Measurements from ENCODE around the gene MTARC2. TPM values are rescaled to one million over a fixed set of nuclear protein-coding genes. Genes with fewer than 3 reads are reported as not detected.

MTARC2 gene
- polyA plus RNA-seq, 1 of the 3 experiments (the other 2 are of a cell fraction), result 6.1 TPM

DNA sequence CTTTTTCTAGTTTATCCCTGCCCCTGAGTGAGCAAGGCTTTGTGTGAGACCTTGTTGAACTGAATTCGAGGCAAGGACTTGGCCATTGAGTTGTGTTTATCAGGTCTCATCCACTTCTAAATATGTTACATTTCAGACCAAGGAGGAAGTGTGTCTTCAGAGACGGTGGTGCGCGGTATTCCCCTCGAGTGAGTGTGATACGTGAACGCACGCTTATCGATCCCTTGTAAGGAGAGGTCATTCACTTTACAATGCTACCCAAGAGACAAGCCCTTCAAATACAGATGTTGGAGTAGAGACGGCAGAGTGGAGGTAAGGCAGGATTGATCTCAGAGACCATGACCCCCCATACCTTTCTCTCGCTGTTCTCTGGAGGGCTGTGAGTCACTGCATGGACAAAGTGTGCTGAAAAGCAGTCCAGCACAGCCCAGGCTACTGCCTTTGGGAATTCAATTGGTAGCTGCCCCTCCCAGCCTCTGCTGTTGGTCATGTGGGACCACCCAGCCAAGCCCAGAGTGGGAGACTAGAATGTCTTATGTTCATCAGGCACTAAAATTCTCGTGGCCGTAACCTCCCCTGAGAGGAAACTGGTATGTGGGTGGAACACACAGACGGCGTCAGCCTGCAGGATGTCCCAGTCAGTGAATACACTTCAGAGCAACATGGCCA lies 22.3 kb downstream of the MTARC2 start:
- 95% methylated on average over 11 of the region's 15 CpGs for WGBS (ENCODE audit: low lambda C conversion rate)
- no peak for DNase-seq
- no peak overlapping the region for H3K9ac ChIP-seq
- H3K4me3 ChIP-seq (ENCODE audit: low read depth in 2 of 2, low read length in 1 of 2), result no peak overlapping the region
- H3K27ac ChIP-seq (ENCODE audit: low read depth in 2 of 2, low read length in 1 of 2), result no peak overlapping the region
- no peaks in the 10 kb centered on the region for H3F3A ChIP-seq (replicated peaks; ENCODE audit: insufficient read depth)
- TF ChIP-seq GATA2 (CRISPR knock-in tag; IDR thresholded peaks at IDR 0.05) (no peak), MXI1 (IDR thresholded peaks at IDR 0.05; ENCODE audit: low read depth, low read length) (no peak), EP300 (IDR thresholded peaks at IDR 0.05; ENCODE audit: borderline replicate concordance in 1 of 2, low read depth in 1 of 2, low read length in 1 of 2) (no peak), IRF3 (IDR thresholded peaks at IDR 0.05; ENCODE audit: low read depth, low read length) (no peak), SMC3 (IDR thresholded peaks at IDR 0.05; ENCODE audit: low read depth, low read length) (no peak), RAD21 (IDR thresholded peaks at IDR 0.05; ENCODE audit: low read length) (no peak), NRF1 (IDR thresholded peaks at IDR 0.05; ENCODE audit: low read depth, low read length) (no peak), MEF2A (IDR thresholded peaks at IDR 0.05; ENCODE audit: borderline replicate concordance, low read depth) (no peak), TCF12 (IDR thresholded peaks at IDR 0.05) (no peak), YY1 (IDR thresholded peaks at IDR 0.05; ENCODE audit: low read depth) (no peak), NFIC (IDR thresholded peaks at IDR 0.05; ENCODE audit: borderline replicate concordance) (no peak), EZH2phosphoT487 (IDR thresholded peaks at IDR 0.05; ENCODE audit: borderline replicate concordance, low read depth) (no peak), RCOR1 (IDR thresholded peaks at IDR 0.05; ENCODE audit: low read length) (no peak)
- TF ChIP-seq, protein P1, sequence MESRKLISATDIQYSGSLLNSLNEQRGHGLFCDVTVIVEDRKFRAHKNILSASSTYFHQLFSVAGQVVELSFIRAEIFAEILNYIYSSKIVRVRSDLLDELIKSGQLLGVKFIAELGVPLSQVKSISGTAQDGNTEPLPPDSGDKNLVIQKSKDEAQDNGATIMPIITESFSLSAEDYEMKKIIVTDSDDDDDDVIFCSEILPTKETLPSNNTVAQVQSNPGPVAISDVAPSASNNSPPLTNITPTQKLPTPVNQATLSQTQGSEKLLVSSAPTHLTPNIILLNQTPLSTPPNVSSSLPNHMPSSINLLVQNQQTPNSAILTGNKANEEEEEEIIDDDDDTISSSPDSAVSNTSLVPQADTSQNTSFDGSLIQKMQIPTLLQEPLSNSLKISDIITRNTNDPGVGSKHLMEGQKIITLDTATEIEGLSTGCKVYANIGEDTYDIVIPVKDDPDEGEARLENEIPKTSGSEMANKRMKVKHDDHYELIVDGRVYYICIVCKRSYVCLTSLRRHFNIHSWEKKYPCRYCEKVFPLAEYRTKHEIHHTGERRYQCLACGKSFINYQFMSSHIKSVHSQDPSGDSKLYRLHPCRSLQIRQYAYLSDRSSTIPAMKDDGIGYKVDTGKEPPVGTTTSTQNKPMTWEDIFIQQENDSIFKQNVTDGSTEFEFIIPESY (IDR thresholded peaks at IDR 0.05; ENCODE audit: borderline replicate concordance, low read depth), result no peak
- no peaks in the 10 kb centered on the region for H4K20me1 ChIP-seq (ENCODE audit: insufficient read depth)
- H3K4me2 ChIP-seq, result no peak overlapping the region
- H3K79me2 ChIP-seq (ENCODE audit: insufficient read depth), result no peaks in the 10 kb centered on the region
- no peaks in the 10 kb centered on the region for H3K9me3 ChIP-seq
- no peaks in the 10 kb centered on the region for H3K4me1 ChIP-seq (ENCODE audit: control insufficient read depth in 1 of 2, insufficient read depth in 2 of 2, low read depth in 1 of 2, low read length in 1 of 2)
- CTCF ChIA-PET, result interaction anchor here (1.4 kb wide), 1 partner anchor 37 kb away, joined by 4 read pairs; no protein-coding TSS in a partner anchor
- POLR2A ChIA-PET, result no interaction called here
- no peak overlapping the region for H2AFZ ChIP-seq (ENCODE audit: low read depth)
- H3K9me2 ChIP-seq, result no peaks in the 10 kb centered on the region
- no peaks in the 10 kb centered on the region for H3K27me3 ChIP-seq (ENCODE audit: insufficient read depth)
- peaks cover 0 to 14% of the 10 kb centered on the region in 2 experiments for H3K36me3 ChIP-seq (replicated peaks in 1 of 2; ENCODE audit: control insufficient read depth in 1 of 2, insufficient read depth in 2 of 2, low read length in 1 of 2)

GRCh38 chr1:220772846-220773245 lies 24.7 kb downstream of the MTARC2 start:
- CTCF ChIA-PET, result interaction anchor here (0.8 to 2.1 kb wide), 6 partner anchors 30 to 546 kb away, joined by 3 to 9 read pairs (median 4); no protein-coding TSS in a partner anchor
- H2AFZ ChIP-seq (ENCODE audit: low read depth), result no peak overlapping the region
- no peaks in the 10 kb centered on the region for H3K9me2 ChIP-seq
- H3K36me3 ChIP-seq (replicated peaks in 1 of 2; ENCODE audit: control insufficient read depth in 1 of 2, insufficient read depth in 2 of 2, low read length in 1 of 2), result peaks cover 0 to 11% of the 10 kb centered on the region in 2 experiments
- no peak overlapping the region for H3K4me3 ChIP-seq (ENCODE audit: low read depth in 2 of 2, low read length in 1 of 2)
- no peaks in the 10 kb centered on the region for H3K27me3 ChIP-seq (ENCODE audit: insufficient read depth)
- no peaks in the 10 kb centered on the region for H3F3A ChIP-seq (replicated peaks; ENCODE audit: insufficient read depth)
- H3K4me2 ChIP-seq, result no peak overlapping the region
- H3K4me1 ChIP-seq (ENCODE audit: control insufficient read depth in 1 of 2, insufficient read depth in 2 of 2, low read depth in 1 of 2, low read length in 1 of 2), result no peaks in the 10 kb centered on the region
- no peaks in the 10 kb centered on the region for H4K20me1 ChIP-seq (ENCODE audit: insufficient read depth)
- H3K79me2 ChIP-seq (ENCODE audit: insufficient read depth), result no peaks in the 10 kb centered on the region
- no peaks in the 10 kb centered on the region for H3K9me3 ChIP-seq
- no peak for DNase-seq
- no peak overlapping the region for H3K9ac ChIP-seq
- TF ChIP-seq CHD2 (IDR thresholded peaks at IDR 0.05; ENCODE audit: low read length, partially characterized antibody), result no peak
- no peak for TF ChIP-seq MEF2A (IDR thresholded peaks at IDR 0.05; ENCODE audit: borderline replicate concordance, low read depth)
- POLR2A ChIA-PET, result no interaction called here
- H3K27ac ChIP-seq (ENCODE audit: low read depth in 2 of 2, low read length in 1 of 2), result no peak overlapping the region
- 96% methylated on average over 4 of the region's 4 CpGs for WGBS (ENCODE audit: low lambda C conversion rate)
